Retinal pigment epithelial cell (primary cell): ENCODE data around the gene KCNA3.

Source experiments
- DNase-seq: peaks from one replicate; pipeline ENCODE4 v3.0.0-alpha.2; 2010; ENCODE audit warnings: low read depth
- H3K4me3 ChIP-seq: 2 replicates; pipeline ENCODE4 v1.5.1; 2011; ENCODE audit warnings: mild to moderate bottlenecking, low read length, control low read depth, moderate library complexity
- CTCF ChIP-seq: conservative IDR thresholded peaks from 2 replicates; pipeline ENCODE4 v1.5.1; 2011; ENCODE audit warnings: low read depth, low read length, control low read depth, inconsistent platforms

The KCNA3 gene

GRCh38 chr1:110635434-110635833 lies 39.3 kb downstream of the KCNA3 start:
- no peak overlapping the region for H3K4me3 ChIP-seq
- no peak for DNase-seq
- TF ChIP-seq CTCF, result no peak

GRCh38 chr1:110634455-110635311 lies 40.1 kb downstream of the KCNA3 start:
- H3K4me3 ChIP-seq, result no peak overlapping the region
- no peak for TF ChIP-seq CTCF
- no peak for DNase-seq

GRCh38 chr1:110634086-110634454 lies 40.7 kb downstream of the KCNA3 start:
- no peak overlapping the region for H3K4me3 ChIP-seq
- no peak for TF ChIP-seq CTCF
- no peak for DNase-seq

- no peak for DNase-seq
- no peak overlapping the region for H3K4me3 ChIP-seq
- no peak for TF ChIP-seq CTCF
Measured at GRCh38 chr1:110633646-110634030, 41.1 kb downstream of the KCNA3 start.

GRCh38 chr1:110631836-110632620 lies 42.7 kb downstream of the KCNA3 start:
- TF ChIP-seq CTCF, result no peak
- DNase-seq, result no peak
- no peak overlapping the region for H3K4me3 ChIP-seq

GRCh38 chr1:110630839-110631663 lies 43.7 kb downstream of the KCNA3 start:
- no peak overlapping the region for H3K4me3 ChIP-seq
- no peak for DNase-seq
- TF ChIP-seq CTCF, result peak; percentile 92
